ENCODE data around the gene TRPV5. TPM values are rescaled to one million over a fixed set of nuclear protein-coding genes. Genes with fewer than 3 reads are reported as not detected.

Gene TRPV5
- total and polyA plus RNA-seq, 2 of the 4 experiments (the other 2 are of a cell fraction): not detected

DNA sequence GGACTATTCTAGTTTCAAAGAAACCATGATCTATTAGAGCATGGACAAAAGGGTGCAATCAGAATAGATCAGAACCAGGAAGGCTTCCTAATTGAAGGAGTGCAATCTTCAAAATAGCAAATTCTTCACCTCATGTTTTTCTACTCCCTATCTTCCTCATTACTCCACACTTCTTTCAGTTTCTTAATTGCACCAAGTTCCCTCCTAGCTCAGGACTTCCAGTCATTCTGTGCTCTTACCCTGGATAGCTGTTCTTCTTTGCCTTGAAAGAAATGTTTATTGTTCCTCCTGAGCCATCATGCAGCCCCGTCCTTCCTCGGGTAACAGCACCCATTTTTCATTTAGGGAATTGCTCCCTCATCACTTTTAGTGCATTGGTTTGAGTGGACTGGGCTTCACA lies 23.1 kb downstream of the TRPV5 start:
- Histone ChIP-seq H3K9ac (ENCODE audit: low read depth, low read length) (no peak overlapping the region), H3K18ac (ENCODE audit: low read depth, low read length) (no peak overlapping the region), H3K79me1 (ENCODE audit: low read depth in 1 of 2, low read length in 2 of 2) (no peaks in the 10 kb centered on the region), H2AK5ac (ENCODE audit: low read depth, low read length) (no peak overlapping the region), H3K27ac (ENCODE audit: insufficient read depth, low read length) (no peak overlapping the region), H3K4ac (ENCODE audit: low read depth, low read length) (no peak overlapping the region), H2BK5ac (ENCODE audit: low read depth, low read length, poor library complexity, severe bottlenecking) (no peak overlapping the region), H3K36me3 (ENCODE audit: control insufficient read depth, insufficient read depth, low read length) (no peaks in the 10 kb centered on the region), H2AK9ac (replicated peaks; ENCODE audit: low read depth, low read length, poor library complexity) (no peak overlapping the region), H4K91ac (ENCODE audit: insufficient read depth, low read depth, low read length) (no peak overlapping the region), H2AFZ (replicated peaks; ENCODE audit: low read length, poor library complexity) (no peak overlapping the region), H3K23ac (ENCODE audit: low read depth, low read length) (no peak overlapping the region), H4K5ac (ENCODE audit: low read depth, low read length) (no peak overlapping the region), H2BK120ac (ENCODE audit: low read depth, low read length) (no peak overlapping the region), H3K9me3 (ENCODE audit: control insufficient read depth, insufficient read depth, low read length) (peaks cover 6% of the 10 kb centered on the region), H3K9me1 (ENCODE audit: insufficient read depth, low read length) (no peaks in the 10 kb centered on the region), H2BK15ac (ENCODE audit: low read depth, low read length) (no peak overlapping the region), H3K27me3 (ENCODE audit: control insufficient read depth, insufficient read depth, low read length) (no peaks in the 10 kb centered on the region), H3K4me3 (ENCODE audit: insufficient read depth, low read depth, low read length) (no peak overlapping the region), H4K8ac (ENCODE audit: low read depth in 2 of 2, low read length in 2 of 2) (no peak overlapping the region), H3K4me1 (ENCODE audit: control insufficient read depth, insufficient read depth, low read length) (no peaks in the 10 kb centered on the region), H3K56ac (ENCODE audit: extremely low read depth, insufficient read depth, low read length) (no peak overlapping the region), H3K14ac (replicated peaks; ENCODE audit: low read depth, low read length) (no peak overlapping the region), H2BK20ac (ENCODE audit: low read depth, low read length) (no peak overlapping the region), H3K4me2 (ENCODE audit: low read depth, low read length) (no peak overlapping the region), H4K20me1 (ENCODE audit: insufficient read depth, low read length) (no peaks in the 10 kb centered on the region)
- in situ Hi-C loops (cut with MboI; ENCODE audit: low sequenced_read_pairs) (no loop called here), intact Hi-C loops (cut with micrococcal nuclease) (no loop called here), dilution Hi-C loops (cut with HindIII; ENCODE audit: low sequenced_read_pairs, unreplicated experiment) (no loop called here)
- POLR2A ChIA-PET (ENCODE audit: unreplicated experiment): no interaction called here
- no CpG with 5 or more reads among the region's 2 CpGs for WGBS, 2 experiments (ENCODE audit: extremely low coverage in 2 of 2, insufficient read length in 1 of 2)
- CTCF ChIA-PET: no interaction called here
- BruUV-seq (replicated peaks): no TSS peak
- ATAC-seq (ENCODE audit: low read depth) (no peak), DNase-seq (no peak)
- TF ChIP-seq MXI1 (IDR thresholded peaks at IDR 0.05; ENCODE audit: borderline replicate concordance, low read depth, low read length) (no peak), RCOR1 (IDR thresholded peaks at IDR 0.05; ENCODE audit: insufficient replicate concordance, low read length) (no peak), RAD21 (IDR thresholded peaks at IDR 0.05; ENCODE audit: low read length) (no peak), NFE2L2 (IDR thresholded peaks at IDR 0.05; ENCODE audit: low read depth, low read length) (no peak), CHD1 (IDR thresholded peaks at IDR 0.05; ENCODE audit: low read depth, low read length) (no peak), USF2 (IDR thresholded peaks at IDR 0.05; ENCODE audit: low read depth, low read length) (no peak), BHLHE40 (IDR thresholded peaks at IDR 0.05; ENCODE audit: low read depth, low read length) (no peak), MAFK (IDR thresholded peaks at IDR 0.05; ENCODE audit: low read depth, low read length) (no peak), POLR2A (IDR thresholded peaks at IDR 0.05; ENCODE audit: low read depth, low read length) (no peak), RFX5 (IDR thresholded peaks at IDR 0.05; ENCODE audit: low read depth, low read length) (no peak), CEBPB (IDR thresholded peaks at IDR 0.05; ENCODE audit: low read depth, low read length) (no peak), SMC3 (IDR thresholded peaks at IDR 0.05; ENCODE audit: low read depth, low read length) (no peak)
- TF ChIP-seq, protein P1, sequence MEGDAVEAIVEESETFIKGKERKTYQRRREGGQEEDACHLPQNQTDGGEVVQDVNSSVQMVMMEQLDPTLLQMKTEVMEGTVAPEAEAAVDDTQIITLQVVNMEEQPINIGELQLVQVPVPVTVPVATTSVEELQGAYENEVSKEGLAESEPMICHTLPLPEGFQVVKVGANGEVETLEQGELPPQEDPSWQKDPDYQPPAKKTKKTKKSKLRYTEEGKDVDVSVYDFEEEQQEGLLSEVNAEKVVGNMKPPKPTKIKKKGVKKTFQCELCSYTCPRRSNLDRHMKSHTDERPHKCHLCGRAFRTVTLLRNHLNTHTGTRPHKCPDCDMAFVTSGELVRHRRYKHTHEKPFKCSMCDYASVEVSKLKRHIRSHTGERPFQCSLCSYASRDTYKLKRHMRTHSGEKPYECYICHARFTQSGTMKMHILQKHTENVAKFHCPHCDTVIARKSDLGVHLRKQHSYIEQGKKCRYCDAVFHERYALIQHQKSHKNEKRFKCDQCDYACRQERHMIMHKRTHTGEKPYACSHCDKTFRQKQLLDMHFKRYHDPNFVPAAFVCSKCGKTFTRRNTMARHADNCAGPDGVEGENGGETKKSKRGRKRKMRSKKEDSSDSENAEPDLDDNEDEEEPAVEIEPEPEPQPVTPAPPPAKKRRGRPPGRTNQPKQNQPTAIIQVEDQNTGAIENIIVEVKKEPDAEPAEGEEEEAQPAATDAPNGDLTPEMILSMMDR (conservative IDR thresholded peaks at IDR 0.05; ENCODE audit: low read depth, low read length): no peak
- TF ChIP-seq, protein P2, sequence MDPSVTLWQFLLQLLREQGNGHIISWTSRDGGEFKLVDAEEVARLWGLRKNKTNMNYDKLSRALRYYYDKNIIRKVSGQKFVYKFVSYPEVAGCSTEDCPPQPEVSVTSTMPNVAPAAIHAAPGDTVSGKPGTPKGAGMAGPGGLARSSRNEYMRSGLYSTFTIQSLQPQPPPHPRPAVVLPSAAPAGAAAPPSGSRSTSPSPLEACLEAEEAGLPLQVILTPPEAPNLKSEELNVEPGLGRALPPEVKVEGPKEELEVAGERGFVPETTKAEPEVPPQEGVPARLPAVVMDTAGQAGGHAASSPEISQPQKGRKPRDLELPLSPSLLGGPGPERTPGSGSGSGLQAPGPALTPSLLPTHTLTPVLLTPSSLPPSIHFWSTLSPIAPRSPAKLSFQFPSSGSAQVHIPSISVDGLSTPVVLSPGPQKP (IDR thresholded peaks at IDR 0.05; ENCODE audit: borderline replicate concordance, low read depth, low read length): no peak
